Subcutaneous adipose tissue (tissue), 4 donors: Measurements from ENCODE around the gene KITLG. TPM values are rescaled to one million over a fixed set of nuclear protein-coding genes. Genes with fewer than 3 reads are reported as not detected.

Experiments used
- total RNA-seq, 4 donors: library from RNA; depleted of rRNA; stranded (reverse); fragments of >200 nt; gene quantifications; one replicate each; pipeline ENCODE4 v1.1.0, GENCODE V29; 2016
- TF ChIP-seq, protein P1 (sequence below): fragments of 450-650 bp; IDR thresholded peaks from one replicate; pipeline ENCODE4 v1.5.1; 2016; ENCODE audit warnings: low read depth, mild to moderate bottlenecking, control low read depth, antibody characterized with exemption, moderate library complexity

KITLG gene
- total RNA-seq, 4 donors from 2014 or later = 14.1 to 24.7 (median 18.8) TPM

DNA sequence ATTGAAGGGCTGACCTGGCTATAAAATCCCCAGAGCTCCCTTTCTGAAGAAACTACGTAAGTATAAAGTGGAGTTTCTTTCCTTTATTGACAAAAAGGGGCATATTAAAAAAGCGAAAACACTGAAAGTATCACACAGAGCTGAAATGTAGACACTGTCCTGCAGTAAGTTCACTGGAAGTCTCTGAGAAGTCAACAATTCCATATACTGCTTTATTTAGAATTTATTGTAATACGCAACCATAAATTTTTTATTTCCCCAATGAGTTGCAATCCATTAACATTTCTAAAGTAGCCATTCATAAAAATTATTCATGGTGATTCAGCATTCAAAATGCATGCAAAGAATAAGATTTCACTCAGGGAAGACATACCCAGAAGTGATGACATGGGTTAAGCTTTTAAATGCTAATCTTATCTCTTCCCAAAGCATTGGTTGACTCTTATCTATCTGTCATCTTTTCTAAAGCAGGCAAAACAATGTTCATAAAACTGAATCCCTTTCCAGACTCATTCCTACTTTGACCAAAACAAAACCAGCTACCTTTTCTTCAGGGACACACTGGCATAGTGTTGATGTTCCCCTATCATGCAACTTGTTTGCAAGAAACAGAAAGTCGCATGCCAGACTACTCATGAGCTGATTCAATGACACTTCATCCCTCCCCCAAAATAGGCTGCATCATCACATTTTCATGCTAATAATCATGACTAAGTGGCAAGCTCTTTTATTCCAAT is 17.3 kb downstream of the KITLG start:
- TF ChIP-seq, protein P1, sequence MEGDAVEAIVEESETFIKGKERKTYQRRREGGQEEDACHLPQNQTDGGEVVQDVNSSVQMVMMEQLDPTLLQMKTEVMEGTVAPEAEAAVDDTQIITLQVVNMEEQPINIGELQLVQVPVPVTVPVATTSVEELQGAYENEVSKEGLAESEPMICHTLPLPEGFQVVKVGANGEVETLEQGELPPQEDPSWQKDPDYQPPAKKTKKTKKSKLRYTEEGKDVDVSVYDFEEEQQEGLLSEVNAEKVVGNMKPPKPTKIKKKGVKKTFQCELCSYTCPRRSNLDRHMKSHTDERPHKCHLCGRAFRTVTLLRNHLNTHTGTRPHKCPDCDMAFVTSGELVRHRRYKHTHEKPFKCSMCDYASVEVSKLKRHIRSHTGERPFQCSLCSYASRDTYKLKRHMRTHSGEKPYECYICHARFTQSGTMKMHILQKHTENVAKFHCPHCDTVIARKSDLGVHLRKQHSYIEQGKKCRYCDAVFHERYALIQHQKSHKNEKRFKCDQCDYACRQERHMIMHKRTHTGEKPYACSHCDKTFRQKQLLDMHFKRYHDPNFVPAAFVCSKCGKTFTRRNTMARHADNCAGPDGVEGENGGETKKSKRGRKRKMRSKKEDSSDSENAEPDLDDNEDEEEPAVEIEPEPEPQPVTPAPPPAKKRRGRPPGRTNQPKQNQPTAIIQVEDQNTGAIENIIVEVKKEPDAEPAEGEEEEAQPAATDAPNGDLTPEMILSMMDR = no peak

DNA sequence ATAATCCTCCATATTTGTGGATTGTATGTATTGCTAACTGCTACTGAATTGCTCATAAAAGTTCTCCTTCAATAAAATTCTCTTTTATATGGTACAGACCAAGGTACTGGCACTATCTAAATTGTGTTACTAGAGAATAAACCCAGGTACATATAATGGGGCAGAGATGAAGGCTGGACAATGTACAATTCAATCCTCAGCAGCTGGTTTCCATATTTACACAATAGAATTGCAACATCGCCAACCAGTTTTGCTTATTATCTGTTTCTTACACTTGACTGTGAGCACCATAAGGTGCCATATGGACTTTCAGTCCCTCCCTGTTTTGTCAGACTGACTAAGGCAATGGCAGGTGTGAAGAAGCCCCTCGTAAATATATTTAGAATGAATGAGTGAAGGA is 18.1 kb downstream of the KITLG start:
- TF ChIP-seq, protein P1 = no peak

DNA sequence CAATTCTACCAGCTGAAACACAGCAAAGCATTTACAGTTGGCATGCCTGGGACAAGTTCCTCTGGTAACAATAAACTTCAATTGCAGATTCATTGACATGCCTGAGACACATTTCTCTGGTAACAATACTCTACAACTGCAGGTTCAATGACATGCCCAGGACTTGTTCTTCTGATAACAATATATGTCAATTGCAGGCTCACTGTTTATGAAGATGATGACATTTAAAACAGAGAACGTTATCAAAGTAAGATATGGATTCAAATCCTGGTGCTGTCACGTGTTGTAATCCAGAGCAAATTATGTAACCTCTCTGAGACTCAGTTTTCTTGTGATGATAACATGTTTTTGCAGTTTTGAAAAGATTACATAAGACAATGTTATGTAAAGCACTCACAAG is 20.5 kb downstream of the KITLG start:
- TF ChIP-seq, protein P1 = no peak

DNA sequence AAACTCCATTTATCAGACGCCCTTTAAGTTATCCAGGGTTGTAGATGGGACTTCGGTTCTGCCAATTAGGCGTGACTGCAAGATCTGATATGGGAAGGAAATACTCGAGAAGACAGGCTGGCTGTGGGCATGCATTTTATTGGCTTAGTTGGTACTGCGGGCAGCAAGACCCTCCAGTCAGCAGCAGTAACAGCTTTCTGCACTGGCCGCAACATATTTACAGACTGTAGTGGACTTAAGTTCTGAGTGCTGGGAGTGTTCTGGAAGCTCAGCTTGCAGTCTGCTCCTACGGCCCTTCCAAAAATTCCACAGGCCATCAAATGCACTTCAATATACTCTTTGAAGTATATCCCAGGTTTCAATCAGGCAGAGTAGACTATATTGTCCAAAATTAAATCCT is 21.1 kb downstream of the KITLG start:
- TF ChIP-seq, protein P1 = no peak

DNA sequence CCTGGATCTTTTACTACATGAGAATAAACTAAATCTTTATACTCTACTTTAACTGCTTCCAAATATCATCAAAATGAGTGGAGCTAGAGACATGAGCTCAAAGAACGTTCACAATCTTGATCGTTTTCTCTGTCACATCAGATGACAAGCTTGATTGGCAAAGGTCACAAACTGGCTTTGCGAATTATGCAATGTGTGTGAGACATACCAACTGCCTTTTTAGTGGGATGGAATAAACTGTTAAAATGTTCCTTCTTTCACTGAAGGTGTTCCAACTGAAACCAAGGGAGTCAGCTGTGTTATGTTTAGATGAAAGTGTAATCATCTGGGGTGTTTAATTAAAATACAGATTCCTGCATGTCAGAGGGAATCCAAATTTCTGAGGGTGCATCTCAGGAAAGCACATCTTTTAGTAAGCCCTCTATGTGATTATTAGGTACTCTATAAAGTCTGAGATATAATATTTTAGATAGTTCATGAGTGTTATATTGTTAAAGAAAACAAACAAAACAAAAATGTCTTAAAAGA is 21.9 kb downstream of the KITLG start:
- TF ChIP-seq, protein P1 = no peak

DNA sequence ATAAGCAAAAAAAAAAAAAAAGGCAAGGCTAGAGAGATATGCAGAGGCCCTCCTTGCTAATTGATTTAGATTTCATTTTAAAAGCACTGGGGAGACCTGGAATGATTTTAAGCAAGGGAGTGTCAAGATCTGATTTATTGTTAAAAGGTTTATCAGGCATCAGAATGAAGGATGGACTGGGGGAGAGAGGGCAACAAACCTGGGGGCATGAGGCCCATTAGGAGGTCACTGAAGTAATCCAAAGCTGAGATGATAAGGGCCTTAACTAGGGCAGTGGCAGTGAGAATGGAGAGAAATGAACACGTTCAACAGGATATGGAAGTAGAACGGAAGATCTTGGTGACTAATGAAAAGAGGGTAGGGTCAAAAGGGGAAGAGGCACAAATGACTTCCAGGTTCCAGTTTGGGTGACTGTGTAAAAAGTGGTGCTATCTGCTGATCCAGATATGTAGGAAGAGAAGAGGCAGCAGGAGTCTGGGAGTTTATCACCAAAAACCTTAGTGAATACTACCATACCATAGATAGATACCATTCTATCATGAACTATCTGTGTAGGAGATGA is 24.0 kb downstream of the KITLG start:
- TF ChIP-seq, protein P1 = no peak

DNA sequence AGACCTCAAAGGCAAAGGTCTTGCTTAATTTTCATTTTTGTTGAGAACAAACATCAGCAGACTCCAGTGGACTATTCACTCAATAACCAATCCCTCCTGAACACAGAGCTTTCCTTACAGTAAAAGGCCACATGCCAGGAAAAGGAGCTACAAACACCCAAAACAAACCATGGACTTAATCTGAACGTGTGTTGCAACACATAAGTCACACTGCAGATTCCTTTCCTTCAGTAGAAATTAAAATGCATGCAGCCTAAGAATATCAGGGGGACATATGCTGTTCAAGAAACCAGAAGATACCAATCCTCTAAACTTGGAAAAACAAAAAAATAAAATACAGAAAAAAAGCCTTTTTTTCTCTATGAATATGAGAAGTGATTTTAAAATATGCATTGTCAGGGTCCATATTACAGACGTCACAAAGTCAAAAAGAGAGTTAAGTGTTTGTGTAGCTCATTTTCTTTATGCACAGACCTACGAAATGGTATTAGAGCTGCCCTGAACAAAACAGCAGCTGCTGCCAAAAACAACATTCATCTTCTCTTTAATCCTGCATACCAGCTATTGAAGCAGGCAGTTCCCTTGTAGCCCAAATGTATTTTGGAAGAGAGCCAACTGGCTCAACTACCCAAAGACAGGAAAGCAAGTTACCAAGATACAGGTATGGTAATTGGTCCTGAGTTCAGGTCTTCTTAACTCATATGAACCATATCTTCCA is 26.2 kb downstream of the KITLG start:
- TF ChIP-seq, protein P1 = no peak
